DMS53 treated with DMSO at 0.1 percent for 48 hours (cell line): ENCODE results near the gene SLC2A4RG.

Experiments
- DNase-seq: peaks from one replicate; lab custom pipeline; 2025; ENCODE audit not compliant: unreplicated experiment; lab: John Stamatoyannopoulos, UW

SLC2A4RG gene

DNA sequence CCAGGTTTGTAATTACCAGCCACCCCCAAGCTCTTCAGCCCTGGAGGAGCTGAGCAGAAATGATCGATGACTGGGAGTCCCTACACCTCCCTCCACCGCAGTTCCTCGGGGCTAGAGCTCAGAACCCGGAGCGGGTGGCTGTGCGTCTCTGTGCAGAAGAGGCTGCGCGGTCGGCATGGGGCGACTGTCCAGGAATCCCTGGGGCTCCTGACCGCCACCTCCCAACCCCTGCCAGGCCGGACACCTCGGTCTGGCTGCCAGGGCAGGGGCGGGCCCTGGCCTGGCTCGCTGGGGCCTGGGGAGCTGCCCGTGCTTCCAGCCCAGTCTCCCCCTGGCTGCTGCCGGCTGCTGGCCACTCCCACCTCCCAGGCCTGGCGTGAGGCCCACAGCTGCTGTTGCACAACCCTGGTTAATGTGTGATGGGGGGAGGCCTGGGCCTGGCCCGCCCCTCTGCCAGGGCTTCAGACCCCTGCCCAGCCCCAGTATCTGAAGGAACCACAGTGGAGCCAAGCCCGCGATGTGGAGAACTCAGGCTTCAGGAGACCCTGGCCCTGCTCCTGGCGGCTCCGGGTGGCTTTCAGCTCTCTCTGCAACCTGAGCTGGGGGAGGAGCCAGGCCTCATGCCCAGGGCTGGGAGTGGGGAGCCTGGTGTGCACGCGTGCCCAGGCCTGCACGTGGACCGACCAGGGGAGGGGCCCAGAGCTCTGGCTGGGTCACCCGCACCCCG is 1.2 kb downstream of the SLC2A4RG start:
- DNase-seq: peak; percentile 59

DNA sequence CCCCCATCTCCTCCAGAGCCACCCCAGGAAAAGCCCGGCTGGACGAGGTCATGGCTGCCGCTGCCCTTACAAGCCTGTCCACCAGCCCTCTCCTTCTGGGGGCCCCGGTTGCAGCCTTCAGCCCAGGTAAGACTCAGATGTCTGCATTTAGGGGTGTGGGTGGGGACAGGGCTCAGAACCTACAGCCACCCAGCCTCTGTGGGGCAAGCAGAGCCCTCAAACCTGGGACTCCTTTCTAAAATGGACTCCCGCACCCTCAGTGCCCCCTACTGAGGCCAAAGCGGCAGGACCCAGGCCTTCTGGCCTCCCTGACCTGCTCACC is 1.7 kb downstream of the SLC2A4RG start:
- DNase-seq: no peak

DNA sequence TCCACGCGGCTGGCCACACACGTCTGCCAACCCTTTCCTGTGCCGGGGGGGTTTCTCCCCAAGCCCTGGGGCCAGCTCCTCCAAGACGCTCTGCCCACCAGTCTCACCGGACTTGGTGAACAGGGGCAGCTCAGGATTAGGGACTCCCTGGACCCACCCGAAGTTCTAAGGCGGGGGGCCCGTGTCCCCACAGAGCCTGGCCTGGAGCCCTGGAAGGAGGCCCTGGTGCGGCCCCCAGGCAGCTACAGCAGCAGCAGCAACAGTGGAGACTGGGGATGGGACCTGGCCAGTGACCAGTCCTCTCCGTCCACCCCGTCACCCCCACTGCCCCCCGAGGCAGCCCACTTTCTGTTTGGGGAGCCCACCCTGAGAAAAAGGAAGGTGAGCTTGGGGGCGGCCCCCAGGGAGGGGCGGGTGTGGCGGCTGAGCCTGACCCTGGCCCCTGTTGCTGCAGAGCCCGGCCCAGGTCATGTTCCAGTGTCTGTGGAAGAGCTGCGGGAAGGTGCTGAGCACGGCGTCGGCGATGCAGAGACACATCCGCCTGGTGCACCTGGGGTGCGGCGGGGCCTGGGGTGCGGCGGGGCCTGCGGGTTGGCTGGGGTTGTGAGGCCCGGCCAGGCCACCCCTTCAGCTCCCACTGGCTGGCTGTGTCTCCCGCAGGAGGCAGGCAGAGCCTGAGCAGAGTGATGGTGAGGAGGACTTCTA is 2.3 kb downstream of the SLC2A4RG start:
- DNase-seq: no peak

DNA sequence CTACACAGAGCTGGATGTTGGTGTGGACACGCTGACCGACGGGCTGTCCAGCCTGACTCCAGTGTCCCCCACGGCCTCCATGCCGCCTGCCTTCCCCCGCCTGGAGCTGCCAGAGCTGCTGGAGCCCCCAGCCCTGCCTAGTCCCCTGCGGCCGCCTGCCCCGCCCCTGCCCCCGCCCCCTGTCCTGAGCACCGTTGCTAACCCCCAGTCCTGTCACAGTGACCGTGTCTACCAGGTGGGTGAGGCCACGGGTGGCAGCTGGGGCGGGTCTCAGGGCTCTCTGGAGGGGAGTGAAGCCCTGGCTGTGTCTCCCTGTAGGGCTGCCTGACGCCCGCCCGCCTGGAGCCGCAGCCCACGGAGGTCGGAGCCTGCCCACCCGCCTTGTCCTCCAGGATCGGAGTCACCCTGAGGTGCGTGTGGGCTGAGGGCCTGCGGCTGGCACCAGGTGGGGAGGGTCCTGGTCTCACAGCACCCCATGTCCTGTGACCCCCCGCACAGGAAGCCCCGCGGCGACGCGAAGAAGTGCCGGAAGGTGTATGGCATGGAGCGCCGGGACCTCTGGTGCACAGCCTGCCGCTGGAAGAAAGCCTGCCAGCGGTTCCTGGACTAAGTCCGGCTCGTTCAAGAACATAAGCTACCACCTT is 2.9 kb downstream of the SLC2A4RG start:
- no peak for DNase-seq

DNA sequence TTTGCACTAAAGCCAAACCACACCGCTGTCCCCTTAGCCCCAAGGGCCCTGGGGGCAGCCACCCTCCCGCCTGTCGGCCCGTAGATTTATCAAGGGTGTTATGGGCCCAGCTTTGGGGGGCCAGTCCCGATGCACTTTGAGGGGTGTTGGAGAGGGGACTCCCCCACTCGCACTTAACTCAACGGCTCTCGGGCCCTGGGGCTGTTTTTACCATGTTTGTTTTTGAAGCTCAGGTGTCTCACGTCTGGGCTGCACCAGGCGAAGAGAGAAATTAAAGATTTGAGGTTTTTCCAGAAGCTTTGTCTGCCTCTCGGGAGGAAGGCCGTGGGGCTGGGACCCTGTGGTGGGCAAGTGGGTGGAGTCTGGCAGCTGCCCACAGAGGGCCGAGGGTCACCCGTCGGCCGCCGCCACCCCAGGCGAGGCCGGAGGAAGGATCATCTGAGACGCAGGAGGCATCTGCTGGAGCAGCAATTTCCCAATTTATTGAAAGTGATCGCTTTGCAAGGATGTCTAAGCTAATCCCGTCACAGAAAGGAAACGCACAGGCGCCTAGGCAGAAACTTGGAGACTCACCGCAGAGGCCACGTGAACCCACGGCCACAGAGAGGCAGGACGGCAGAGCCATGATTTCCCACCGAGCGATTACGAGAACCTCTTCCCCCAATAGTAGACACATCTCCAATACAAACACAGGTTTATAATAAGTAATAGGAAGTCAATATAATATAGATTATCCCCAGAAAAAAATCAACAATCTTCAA is 3.8 kb downstream of the SLC2A4RG start:
- no peak for DNase-seq

DNA sequence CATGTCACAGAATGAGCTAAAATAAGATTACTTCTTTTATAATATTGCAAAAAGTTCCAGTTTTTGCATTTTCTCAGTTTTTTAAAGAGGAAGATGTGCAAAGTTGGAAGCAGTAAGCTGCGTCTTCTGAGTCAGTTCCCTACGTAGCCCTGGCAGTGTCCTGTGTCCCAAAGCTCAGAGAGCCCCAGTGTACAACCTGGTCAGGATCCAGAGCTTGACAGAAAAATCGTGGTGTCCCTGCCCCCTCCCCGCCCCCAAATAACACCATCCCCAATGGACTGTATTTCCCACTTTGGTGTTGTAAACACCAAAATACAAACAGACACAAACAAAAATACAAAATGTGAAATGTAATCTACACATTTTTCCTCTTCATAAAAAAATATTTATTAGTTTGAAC is 4.6 kb downstream of the SLC2A4RG start:
- no peak for DNase-seq

DNA sequence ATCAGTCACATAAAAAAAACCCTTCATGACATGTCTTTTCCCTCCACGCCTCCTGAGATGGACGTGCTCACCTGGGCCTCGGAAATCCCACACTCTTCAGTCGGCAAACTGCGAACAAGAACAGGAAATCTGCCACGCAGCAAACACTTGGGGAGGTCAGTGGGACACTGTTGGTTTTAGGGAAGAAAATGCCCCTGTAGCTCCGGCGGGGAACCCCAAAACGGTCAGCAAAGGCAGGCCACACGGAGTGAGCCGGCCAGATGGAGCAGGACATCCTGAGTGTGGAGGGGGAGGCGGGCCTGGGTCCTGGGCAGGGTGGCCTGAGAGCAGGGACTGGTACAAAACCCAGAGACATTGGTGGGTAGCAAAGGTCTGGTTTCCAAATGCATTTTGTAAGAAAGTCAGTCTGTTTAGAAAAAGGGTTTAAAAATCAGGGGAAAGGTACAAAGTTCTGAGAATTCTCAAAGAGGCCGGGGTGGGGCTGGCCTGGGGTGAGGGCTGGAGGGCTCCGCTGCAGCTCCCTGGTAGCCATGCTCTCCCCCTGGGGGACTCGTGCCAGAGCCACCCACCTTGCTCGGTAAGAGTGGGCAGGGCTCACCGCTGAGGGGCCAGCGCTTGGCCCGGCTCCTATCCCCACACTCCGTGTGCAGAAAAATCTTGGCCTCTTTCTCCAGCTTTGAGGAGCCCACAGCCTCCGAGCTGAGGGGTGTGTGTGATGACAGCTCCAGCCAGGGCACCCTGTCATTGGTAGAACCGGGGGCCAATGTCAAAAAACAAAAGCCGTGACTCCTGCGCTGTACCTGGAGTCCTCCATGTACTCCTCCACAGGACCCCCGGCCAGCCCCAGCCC is 5.2 kb downstream of the SLC2A4RG start:
- no peak for DNase-seq

DNA sequence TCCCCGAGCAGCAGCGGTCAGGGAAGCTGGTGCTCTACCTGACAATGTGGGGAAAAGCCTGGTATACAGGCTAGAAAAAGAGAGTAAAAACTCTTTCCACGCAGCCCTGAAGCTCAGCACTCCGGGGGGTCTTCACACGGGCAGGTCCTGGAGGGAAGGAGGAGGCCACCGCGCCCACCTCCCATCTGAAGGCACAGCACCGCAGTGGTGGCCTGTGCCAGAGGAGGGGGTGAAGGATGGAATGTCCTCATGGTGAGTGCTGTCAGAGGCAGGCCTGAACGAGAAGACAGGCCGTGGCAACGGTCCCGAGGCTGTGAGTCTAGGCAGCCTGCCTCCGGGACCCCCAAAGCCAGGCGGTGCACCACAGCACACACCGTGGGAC is 5.8 kb downstream of the SLC2A4RG start:
- no peak for DNase-seq

DNA sequence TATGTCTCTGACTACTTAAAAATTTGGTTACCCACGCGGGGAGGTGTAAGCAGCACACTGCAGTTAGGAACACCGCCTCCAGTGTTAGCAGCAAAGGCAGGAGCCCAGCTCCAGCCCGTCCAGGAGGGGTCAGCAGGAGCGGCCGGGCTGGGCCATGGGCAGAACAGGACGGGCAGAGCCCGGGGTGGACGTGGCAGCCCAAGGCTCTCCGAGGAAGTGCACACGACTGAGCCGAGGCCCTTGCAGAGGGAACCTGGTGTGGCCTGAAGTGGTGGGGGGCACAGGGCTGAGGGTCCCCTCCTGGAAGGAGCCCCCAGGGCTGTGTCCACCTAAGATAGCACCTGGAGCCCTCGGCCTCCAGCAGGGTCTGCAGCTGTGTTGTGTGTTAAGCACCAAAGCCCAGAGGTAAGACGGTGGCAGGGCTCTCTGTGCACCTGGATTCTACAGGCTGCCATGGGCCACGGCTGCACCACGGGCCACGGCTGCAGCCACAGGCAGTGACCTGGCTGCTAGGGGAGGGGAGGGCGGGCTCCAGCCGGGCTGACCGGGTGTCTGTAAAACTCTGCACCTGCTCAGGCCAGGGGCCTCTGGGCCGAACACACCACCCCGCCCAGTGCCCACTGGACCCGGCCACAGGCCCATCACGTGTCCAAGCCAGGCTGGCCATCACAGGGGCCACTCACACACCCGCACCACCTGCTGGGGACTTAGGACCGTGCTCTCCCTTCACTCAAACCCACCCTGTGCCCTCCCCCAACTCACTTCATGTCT is 6.6 kb downstream of the SLC2A4RG start:
- no peak for DNase-seq

DNA sequence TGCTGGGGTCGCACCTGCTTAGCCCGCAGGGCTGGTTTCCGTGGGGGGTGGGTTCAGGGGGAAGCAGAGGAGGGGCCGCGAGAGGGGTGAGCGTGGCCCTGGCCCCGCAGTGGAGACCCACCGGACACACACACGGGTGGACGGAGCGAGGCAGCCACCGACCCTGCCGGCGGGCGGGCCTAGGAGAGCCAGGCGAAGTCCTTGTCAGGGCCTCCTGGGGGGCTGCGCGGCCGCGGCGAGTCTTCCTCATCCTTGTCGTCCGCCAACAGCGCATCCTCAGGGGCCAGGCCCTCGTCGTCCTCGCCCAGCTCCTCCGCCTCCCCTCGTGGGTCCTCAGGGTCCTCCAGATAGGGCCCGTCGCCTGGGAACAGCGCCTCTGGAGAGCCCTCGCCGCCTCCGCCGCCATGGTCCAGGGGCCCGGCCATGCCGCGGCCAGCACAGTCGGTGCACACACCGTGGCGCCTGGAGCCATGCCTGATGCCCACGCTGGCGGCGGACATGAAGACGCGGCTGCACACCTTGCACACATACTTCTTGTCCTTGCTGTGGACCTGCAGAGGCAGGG is 7.3 kb downstream of the SLC2A4RG start:
- DNase-seq: no peak

DNA sequence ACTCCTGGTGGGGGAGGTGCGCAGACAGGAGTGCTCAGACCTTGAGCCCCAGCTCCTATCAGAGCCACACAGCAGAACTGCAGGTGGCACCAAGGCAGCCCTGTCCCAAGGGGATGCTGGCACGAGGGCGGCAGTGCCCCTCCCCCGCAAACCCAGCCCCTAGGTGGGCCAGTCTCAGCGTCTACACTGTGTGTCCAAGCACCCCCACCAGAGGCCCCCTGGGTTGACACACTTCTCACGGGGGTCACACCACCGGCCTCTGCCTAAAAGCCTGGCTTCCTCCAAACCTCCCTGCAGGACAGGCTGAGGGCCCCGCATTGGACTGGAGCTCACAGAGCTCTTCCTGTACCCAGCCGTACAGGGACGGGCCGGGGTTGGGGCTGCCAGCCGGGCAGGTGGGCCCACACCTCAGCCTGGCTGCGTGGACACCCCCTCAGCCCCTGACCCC is 8.1 kb downstream of the SLC2A4RG start:
- DNase-seq: no peak

DNA sequence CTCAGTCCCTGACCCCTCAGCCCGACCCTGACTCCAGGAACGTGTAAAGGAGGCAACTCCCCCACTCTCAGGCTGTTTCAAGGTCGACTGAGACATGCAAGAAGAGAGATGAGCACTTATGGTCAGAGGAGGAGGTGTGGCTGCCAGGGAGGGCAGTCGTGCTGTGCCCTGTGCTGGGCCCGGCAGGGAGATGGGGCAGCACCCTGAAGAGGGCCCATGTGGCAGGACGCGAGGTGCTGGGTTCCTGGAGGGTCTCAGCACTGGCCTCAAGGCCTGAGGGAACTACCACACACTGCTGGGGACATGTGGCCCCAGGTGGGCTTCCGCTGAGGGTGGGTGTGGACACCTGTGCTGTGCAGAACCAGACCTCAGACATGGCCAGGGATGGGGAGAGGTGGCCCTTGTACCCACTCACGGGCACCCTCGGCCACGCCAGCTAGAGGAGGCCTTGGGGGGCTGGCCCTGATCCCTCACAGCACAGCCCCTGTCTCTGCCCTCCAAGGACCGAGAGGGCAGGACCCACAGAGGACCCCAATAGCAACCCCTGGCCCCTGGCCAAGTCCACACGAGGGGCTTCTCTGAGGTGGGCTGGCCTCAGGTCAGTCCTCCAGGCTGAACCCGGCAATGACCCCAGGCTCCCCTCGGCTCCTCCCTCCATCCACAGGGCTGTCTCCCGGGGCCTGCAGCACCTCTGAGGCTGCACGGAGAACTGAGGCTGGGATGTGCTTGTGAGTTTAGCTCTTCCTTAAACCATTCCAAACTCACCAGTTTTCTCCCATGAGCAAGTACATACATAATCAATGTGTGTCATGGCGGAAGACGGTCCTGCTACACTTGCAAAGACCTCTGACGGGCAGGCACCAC is 8.7 kb downstream of the SLC2A4RG start:
- no peak for DNase-seq

DNA sequence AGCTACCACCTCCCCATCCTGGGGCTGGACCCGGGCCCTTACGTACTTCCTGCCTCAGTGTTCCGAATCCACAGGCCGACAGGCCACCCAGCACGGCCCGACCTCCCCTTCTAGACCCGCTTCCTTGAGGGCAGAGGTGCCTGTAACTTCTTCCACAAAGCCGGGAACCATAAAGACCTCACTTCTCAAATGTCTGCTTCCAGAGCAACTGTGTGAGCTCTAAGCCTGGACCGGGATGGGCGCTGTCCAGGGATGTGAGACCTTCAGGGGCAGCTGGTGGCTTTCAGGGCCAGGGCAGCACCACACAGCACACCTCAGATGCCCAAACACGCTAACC is 9.3 kb downstream of the SLC2A4RG start:
- no peak for DNase-seq

DNA sequence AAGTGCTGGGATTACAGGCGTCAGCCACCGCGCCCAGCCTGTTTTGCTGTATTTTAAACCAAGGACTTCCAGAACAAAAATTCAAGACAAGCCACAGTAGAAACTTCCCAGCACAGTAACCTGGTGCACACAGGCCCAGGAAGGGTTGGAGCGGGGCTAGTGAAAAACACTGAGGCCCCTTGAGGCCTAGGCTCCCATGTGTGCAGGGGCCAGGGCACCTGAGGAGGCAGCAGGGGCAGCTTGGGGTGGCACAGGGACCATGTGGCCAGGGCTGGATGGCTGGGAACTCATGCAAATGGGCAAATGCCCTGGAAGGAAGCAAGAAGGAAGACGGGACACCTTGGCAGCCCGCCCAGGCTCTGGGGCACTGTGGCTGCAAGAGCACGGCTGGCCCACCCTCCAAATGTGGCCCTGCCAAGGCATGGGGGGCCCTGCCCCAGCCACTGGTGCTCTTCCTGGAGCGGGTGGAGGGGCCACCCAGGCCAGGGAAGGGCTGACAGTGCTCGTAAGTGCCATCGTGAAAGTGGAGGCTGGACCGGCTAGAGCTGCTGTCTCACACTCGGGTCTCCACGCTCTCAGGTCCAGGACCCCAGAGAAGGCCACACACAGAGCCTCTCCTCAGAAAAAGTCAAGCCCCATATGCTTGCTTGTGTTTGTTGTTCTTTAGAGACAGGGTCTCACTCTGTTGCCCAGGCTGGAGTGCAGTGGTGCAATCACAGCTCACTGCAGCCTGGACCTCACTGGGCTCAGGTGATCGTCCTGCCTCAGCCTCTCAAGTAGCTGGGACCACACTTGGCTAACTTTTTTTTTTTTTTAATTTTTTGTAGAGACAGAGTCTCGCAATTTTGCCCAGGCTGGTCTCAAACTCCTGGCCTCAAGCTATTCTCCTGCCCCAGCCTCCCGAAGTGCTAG is 10.3 kb downstream of the SLC2A4RG start:
- DNase-seq: no peak

DNA sequence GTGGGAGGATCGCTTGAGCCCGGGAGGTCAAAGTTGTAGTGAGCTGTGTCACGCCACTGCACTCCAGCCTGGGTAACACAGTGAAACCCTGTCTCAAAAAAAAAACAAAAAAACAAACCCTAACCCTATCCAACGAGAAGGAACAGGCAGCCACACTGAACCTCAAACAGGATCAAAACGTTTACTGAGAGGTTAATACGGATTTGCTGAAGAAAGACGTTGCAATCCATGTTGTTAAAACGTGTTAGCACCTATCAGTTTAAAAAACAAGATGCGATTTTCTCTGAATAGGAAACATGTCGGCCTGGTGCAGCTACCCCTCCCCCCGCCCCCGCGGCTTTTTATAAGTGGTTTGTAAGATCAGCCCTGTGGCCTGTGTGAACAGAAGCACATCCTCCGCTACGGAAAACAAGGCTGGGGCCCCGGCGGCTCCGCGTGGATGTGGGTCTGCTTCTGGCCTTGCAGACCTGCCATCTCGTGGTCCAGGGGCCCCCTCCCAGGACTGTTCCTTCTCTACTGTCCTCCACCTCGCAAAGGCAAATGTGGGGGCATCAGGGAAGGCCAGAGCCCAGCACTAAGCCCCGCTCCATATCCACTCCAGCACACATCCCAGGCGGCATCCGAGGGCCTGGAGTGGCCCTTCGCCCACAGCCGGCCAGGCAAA is 11.4 kb downstream of the SLC2A4RG start:
- DNase-seq: no peak

DNA sequence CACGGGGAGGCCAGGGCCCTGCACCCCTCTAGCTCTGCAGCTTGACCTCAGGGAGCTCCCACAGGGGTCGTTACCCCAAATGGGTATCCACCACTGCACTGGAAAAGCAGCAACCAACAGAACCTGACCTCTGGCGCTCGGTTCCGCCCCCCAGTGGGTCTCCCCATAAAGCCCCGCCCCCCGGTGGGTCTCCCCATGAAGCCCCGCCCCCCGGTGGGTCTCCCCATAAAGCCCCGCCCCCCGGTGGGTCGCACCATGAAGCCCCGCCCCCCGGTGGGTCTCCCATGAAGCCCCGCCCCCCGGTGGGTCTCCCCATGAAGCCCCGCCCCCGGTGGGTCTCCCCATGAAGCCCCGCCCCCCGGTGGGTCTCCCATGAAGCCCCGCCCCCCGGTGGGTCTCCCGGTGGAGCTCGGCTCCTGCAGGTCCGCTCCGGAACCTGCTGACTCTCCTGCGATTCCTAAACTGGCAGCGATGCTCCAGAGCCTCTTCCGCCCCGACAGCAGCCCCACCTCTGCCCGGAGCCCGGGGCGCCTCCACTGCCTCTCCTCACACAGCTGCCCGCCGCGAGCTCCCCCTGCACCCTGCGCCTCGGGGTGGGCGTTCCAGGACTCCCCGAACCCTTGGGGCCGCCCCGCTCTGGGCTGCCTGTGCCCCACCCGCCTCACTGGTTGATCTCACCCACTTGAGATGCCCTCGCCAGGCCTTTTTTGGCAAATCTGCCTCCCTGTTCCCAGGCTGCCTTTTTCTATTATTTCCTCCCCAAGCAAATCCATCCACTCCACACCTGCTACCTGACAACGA is 12.1 kb downstream of the SLC2A4RG start:
- no peak for DNase-seq
